Motor neuron (in vitro differentiated cells): ENCODE results near the gene CDH12. TPM values are rescaled to one million over a fixed set of nuclear protein-coding genes. Genes with fewer than 3 reads are reported as not detected.
"Not testable (repeated sequence)": the region's sequence is repeated elsewhere in the genome, so short reads cannot be mapped to it uniquely, and the experiment has no call there.

Experiments
- ATAC-seq, 8 experiments: fragments of 200-7000 bp; cut with Tn5 transposase; replicated peaks in 6 of 8; 2 replicates each; pipeline ENCODE4 v1.8.0; 2021; ENCODE audit warnings: mild to moderate bottlenecking in 8 of 8, moderate library complexity in 8 of 8
- H3K27ac ChIP-seq, 2 donors: fragments of 250-450 bp; sonication (Bioruptor Pico); 2 replicates each; pipeline ENCODE4 v1.9.0; 2021; ENCODE audit warnings: antibody characterized with exemption in 2 of 2, mild to moderate bottlenecking in 2 of 2, moderate library complexity in 1 of 2
- H3K4me1 ChIP-seq, 2 donors: fragments of 250-450 bp; sonication (Bioruptor Pico); replicated peaks in 1 of 2; 2 replicates each; pipeline ENCODE4 v1.6.1; 2021; ENCODE audit warnings: antibody characterized with exemption in 2 of 2, mild to moderate bottlenecking in 2 of 2, moderate library complexity in 1 of 2
- H3K4me3 ChIP-seq, 5 donors: fragments of 250-450 bp; sonication (Bioruptor Pico); 2 replicates each; pipeline ENCODE4 v1.9.0; 2021; ENCODE audit warnings: antibody characterized with exemption in 5 of 5, mild to moderate bottlenecking in 5 of 5, moderate library complexity in 4 of 5
- WGBS, 10 experiments: fragments of 450-650 bp; shearing (Covaris generic); methylation state at CpG; one replicate each; pipeline ENCODE4 v1.0.0; 2022; 5-methylcytosine and 5-hydroxymethylcytosine counted together
- in situ Hi-C, 9 experiments: fragments of 400-800 bp; cut with MboI; loops; one replicate each; pipeline ENCODE4 v1.15.0; 2021; ENCODE audit warnings: low sequenced_read_pairs in 9 of 9, low pct_unique_long_range_greater_than_20kb in 2 of 9; ENCODE audit not compliant: unreplicated experiment in 9 of 9
- total RNA-seq, 8 experiments: library from RNA; unstranded; fragments of 300-600 nt; gene quantifications; 2 replicates each; pipeline versions ENCODE4 v1.2.3 to v1.2.4, GENCODE V29; 2022

The CDH12 gene
- total RNA-seq, 8 experiments from 2014 or later: 1.6 to 30.5 (median 23.7) TPM; not detected in 3

DNA sequence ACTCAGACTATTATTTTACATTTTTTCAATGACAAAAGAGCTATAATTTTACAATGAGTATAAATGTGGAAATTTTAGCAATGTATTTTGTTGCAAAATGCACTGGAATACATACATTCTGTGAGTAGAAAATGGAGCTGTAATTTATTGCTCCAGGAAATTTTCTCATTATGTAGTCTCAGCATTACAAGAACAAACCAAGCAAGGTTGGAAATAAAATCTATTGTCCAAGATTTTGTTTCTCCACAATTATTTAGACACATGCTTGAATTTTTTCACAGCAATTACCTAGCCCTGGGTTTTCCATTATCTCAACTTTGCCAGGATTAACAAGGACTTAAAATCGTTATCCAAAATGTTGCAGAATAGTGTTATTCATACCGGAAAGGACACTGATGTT, 820.1 kb downstream of the CDH12 start:
- Histone ChIP-seq H3K4me3 (no peak overlapping the region), H3K4me1 (peaks cover 0 to 16% of the 10 kb centered on the region in 2 donors), H3K27ac (no peak overlapping the region)
- ATAC-seq: peak in 2 of 8 experiments; percentile 33 to 47
- in situ Hi-C loops: no loop called here
- WGBS, 10 experiments: 0 to 83% (median 67%) methylated on average over 1 to 2 of the region's 2 CpGs

DNA sequence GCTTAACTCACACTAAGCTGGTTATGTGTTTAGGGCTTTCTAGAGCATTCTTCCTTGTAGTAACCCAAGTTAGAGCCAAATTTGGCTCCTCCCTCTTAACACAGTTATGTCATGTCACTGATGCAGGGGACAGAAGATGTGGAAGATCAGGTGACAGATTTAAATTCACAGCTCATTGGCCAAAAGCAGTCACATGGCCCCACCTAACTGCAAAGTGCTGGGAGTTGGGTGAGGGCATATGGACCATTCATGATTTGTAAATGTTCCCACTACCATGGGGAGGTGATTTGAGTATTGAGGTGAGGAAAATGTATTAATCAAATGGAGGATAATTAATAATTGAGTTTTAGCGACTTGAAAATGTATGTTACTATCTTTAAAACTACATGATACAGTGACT, 829.4 kb downstream of the CDH12 start:
- WGBS, 10 experiments: 0 to 100% (median 57%) methylated on average over 1 of the region's 1 CpG; no CpG with 5 or more reads in 2 of the 10 experiments
- Histone ChIP-seq H3K4me3 (no peak overlapping the region), H3K4me1 (no peaks in the 10 kb centered on the region), H3K27ac (no peak overlapping the region)
- no peak for ATAC-seq
- in situ Hi-C loops: no loop called here

DNA sequence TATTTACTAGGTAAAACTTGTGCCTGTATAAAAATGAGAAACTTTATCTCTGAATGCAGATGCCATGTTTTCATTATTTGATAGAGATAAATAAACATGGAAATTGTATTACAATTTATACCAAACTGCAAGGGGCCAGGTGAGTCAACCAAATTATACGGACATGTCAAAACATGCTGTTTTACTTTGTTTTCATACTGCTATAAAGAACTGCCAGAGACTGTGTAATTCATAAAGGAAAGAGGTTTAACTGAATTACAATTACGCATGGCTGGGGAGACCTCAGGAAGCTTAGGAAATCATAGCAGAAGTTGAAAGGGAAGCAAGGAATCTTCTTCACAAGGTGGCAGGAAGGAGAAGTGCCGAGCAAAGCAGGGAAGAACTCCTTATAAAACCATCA, 840.3 kb downstream of the CDH12 start:
- WGBS, 10 experiments: 67 to 80% (median 80%) methylated on average over 1 to 2 of the region's 3 CpGs; no CpG with 5 or more reads in 7 of the 10 experiments
- ATAC-seq: not testable (repeated sequence)

DNA sequence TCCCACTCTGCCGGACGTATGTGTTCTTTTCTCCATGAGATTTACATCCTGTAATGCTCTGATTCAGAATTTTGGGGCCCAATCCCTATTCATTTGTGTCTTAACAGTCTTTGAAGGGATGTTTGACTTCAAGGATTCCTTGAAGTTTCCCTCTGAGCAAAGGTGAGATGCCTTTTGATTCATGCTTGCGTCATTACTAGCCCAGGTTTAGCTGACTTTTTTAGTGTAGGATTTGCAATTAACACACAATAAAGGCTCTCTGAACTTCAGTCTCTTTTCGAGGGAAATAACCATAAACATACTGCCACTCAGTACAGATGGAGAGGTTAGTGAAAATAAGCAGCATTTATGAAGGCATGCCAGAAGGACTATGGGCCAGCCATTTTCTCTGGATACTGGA, 842.3 kb downstream of the CDH12 start:
- ATAC-seq, in situ Hi-C loops, H3K27ac ChIP-seq, H3K4me3 ChIP-seq, H3K4me1 ChIP-seq: not testable (repeated sequence)
- WGBS, 10 experiments: 33 to 100% (median 72%) methylated on average over 2 of the region's 4 CpGs; no CpG with 5 or more reads in 7 of the 10 experiments

More for the DNA sequence above, 840.3 kb downstream of the CDH12 start:
- in situ Hi-C loops, H3K4me1 ChIP-seq, H3K4me3 ChIP-seq, H3K27ac ChIP-seq: not testable (repeated sequence)

DNA sequence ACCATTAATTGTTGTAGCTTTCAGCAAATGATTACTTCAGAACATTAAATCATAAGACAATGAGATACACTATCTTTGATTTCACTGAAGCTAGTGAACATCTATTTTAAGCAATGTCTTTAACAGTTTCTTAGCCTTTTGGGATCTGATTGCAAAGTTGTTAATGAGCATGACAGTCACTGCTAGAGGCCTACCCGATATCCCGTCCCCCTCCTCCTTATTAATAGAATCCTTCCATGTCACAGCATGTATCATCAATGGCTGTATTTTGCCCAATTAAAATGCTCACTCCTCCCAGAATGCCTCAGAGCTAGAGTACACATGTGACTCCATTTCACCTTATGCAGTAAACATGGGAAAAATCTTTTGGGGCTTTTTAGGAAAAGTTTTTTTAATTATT, 852.0 kb downstream of the CDH12 start:
- peak in 2 of 8 experiments; percentile 49 to 65 for ATAC-seq
- in situ Hi-C loops, H3K4me3 ChIP-seq, H3K27ac ChIP-seq, H3K4me1 ChIP-seq: not testable (repeated sequence)
- WGBS, 10 experiments: 17 to 100% (median 73%) methylated on average over 1 to 2 of the region's 2 CpGs; no CpG with 5 or more reads in 5 of the 10 experiments

DNA sequence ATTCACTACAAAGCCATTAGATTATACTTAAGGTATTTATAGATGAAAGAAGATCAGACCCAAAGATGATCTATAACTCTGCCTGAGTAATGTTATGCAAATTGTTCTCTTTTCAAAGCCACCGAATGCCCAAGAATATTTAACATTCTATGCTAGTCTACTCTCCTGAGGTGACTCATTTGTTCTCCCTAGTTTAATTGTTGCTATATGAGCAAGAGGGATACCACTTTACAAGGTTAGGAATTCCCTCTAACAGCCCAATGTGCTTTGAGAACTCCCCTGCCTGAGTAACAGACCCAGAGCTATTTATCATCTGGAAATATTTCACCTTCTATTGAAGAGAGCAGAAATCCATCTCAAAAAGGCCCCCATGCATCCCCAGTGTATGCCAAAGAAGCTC, 867.3 kb downstream of the CDH12 start:
- H3K27ac ChIP-seq, in situ Hi-C loops, H3K4me1 ChIP-seq, H3K4me3 ChIP-seq: not testable (repeated sequence)
- peak in 4 of 8 experiments; percentile 18 to 88 (median 60) for ATAC-seq
- WGBS, 10 experiments: 0% methylated on average over 1 of the region's 1 CpG; no CpG with 5 or more reads in 7 of the 10 experiments

DNA sequence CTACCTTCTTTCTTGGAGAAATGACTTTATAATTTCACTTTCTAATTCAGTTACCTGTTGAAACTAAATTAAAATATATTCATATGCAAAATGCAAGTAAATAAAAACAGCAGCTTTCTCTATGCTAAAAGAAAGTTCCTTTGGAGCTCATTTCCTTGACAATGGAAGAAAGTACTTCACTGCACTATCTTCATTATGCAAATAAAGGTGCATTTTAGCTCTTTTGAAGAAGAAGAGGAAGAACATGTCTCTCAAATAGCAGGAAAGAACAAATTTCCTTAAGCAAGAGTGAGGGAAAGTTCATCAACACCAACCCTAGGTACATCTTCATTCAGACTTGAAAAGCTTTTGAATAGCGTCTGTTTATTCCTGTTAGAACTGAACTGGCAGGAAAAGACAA, 901.6 kb downstream of the CDH12 start:
- WGBS, 10 experiments: 0% methylated on average over 1 of the region's 1 CpG; no CpG with 5 or more reads in 9 of the 10 experiments
- in situ Hi-C loops, H3K27ac ChIP-seq, ATAC-seq, H3K4me3 ChIP-seq, H3K4me1 ChIP-seq: not testable (repeated sequence)

DNA sequence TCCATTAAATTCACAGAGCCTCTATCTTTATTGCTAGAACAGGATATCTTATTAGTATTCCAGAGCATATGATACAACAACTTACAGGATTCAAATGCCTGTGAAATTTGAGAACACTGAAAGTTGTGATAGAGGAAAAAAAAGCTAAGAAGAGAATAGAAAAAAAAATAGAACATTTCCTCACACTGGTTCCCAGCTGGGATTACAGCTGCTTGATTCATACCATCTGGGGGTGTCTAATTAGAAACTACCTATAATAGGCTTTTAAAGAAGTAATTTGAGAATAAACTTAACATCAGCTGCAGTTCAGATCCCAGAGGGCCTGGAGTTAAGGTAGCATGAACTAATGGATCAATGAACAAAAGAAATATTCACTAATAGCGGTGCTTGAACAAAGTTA, 922.0 kb downstream of the CDH12 start:
- H3K27ac ChIP-seq: no peak overlapping the region
- H3K4me3 ChIP-seq: no peak overlapping the region
- 0 to 100% (median 70%) methylated on average over 1 of the region's 1 CpG for WGBS, 10 experiments
- ATAC-seq: no peak
- peaks cover 0 to 13% of the 10 kb centered on the region in 2 donors for H3K4me1 ChIP-seq
- in situ Hi-C loops: no loop called here

DNA sequence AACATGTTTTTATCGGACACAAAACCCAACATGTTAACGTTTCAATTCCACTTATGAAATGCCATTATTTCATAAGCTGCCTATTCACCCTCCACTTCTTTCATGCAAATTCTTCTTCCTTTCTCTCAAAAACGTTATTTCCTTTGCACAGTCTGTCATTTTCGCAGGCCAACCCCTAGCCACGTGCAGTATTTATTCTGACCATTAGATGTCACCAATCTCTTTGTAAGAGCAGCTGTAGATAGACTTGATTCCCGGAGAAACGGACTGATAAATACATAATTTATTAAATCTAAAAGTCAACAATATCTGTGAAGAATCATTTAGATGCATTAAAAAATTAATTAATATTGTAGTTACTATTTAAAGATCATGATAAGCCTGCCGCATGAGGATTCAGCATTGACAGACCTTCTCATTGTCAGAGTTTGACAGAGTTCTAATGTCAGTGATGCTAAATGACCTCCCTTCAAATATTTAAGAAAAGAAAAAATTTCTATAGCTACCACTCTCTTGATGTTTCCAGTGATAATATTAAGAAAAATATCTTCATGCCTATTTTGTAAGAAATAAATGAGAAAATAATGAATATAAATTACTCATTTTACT, 933.6 kb downstream of the CDH12 start:
- WGBS, 10 experiments: 5 to 31% (median 15%) methylated on average over 3 to 8 of the region's 8 CpGs
- ATAC-seq: peak; percentile 45 to 74 (median 62)
- in situ Hi-C loops: no loop called here
- H3K4me1 ChIP-seq: peaks cover 0 to 2% of the 10 kb centered on the region in 2 donors
- no peak overlapping the region for H3K27ac ChIP-seq
- no peak overlapping the region for H3K4me3 ChIP-seq

DNA sequence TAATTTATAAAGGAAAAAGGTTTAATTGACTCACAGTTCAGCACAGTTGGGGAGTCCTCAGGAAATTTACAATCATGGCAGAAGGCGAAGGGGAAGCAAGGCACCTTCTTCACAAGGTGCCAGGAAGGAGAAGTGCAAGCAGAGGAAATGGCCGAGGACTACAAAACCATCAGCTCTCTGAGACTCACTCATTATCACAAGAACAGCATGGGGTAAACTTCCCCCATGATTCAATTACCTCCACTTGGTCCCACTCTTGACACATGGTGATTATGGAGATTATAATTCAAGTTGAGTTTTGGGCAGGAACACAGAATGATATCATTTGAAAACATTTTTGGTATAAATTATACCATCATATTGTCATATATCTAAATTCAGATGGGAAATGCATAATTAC, 934.7 kb downstream of the CDH12 start:
- no peak overlapping the region for H3K4me3 ChIP-seq
- ATAC-seq: no peak
- 0 to 100% (median 40%) methylated on average over 1 to 2 of the region's 2 CpGs; no CpG with 5 or more reads in 4 of the 10 experiments for WGBS, 10 experiments
- peaks cover 0 to 2% of the 10 kb centered on the region in 2 donors for H3K4me1 ChIP-seq
- in situ Hi-C loops: no loop called here
- H3K27ac ChIP-seq: no peak overlapping the region

DNA sequence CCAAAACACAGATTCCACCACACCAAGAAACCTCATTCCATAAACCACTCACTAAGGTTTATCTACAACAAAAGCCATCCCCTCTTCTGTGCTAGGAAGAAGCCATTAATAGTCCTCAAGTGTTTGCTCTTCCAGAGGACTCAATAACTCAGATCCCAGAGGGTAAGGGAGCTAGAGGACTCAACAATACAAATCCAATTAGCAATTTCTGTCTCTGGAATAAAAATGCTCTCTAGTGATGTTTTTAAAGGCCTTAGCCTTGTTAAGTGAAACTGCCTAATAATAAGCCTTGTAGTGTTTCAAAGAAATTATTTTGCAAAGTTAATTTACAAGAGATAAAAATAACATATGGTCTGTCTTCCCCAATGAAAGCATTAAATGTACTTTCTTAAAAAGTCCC, 942.4 kb downstream of the CDH12 start:
- no peak overlapping the region for H3K4me3 ChIP-seq
- no peaks in the 10 kb centered on the region for H3K4me1 ChIP-seq
- no peak for ATAC-seq
- in situ Hi-C loops: no loop called here
- no peak overlapping the region for H3K27ac ChIP-seq

DNA sequence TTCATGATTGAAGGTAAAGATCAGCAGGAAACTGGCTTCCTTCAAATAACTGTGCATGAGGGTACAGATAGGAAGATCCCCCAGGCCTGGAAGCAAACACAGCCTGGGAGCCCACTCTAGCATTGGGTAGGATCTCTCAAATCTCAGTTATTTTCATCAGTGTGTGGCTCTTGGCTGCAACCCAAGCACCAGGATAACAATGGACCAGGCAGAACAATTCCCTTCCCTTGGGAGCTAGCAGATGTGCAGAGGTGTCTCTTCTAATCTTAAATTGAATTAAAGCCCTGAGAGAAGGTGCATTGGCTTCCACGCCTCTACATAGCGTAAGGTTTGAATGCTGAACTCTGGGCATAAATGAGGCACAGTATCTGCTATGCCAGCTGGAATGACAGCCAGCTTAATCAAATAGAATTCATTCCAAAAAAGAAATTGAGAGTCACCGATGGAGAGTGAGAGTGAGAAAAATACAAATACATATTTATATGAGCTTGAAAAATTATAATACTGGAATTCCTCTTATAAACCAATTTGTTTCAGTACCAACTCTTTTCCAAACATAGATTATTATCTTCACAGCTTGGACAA, 957.3 kb downstream of the CDH12 start:
- H3K4me3 ChIP-seq: no peak overlapping the region
- H3K27ac ChIP-seq: no peak overlapping the region
- 0 to 100% (median 33%) methylated on average over 1 to 3 of the region's 3 CpGs; no CpG with 5 or more reads in 1 of the 10 experiments for WGBS, 10 experiments
- ATAC-seq: no peak
- H3K4me1 ChIP-seq: no peaks in the 10 kb centered on the region
- in situ Hi-C loops: no loop called here

DNA sequence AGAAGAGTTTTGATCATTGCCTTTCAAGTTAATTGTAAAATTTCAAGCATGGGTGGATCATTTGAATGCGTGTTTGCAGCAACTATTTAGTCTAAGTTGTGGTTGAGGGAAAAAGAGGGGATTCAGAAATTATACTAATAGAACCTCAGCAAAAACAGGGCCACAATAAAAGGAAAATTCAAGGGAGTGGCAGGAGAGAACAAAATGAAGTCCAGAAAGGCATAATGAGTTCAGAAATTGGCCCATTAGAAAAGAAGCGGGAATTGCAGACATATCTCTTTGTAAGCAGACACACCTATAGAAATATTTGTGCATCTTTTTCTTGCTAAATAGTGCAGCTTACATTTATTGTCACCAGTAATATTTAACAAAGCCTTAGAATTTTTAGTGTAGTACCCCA, 960.0 kb downstream of the CDH12 start:
- 20 to 100% (median 100%) methylated on average over 1 to 2 of the region's 2 CpGs; no CpG with 5 or more reads in 1 of the 10 experiments for WGBS, 10 experiments
- H3K4me1 ChIP-seq: peaks cover 5 to 11% of the 10 kb centered on the region in 2 donors
- no peak overlapping the region for H3K27ac ChIP-seq
- no peak for ATAC-seq
- in situ Hi-C loops: no loop called here
- no peak overlapping the region for H3K4me3 ChIP-seq

DNA sequence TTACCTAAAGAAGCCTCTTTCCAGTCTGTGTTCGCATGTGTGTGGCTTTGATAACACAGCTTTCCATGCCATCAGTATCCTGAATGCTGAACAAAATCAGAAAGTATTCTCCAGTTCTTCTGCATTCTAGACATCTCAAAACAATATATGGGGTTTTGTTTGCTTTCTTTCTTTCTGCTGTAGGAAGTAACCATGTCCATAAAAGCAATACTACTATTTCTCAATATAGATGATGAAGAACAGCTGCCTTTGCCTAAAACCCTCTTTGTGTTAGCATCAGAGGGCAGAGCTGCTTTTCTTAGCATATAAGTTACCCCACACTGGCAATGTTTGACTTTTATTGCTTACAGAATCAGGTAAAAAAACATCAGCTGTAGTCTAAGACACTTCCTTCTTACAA, 963.6 kb downstream of the CDH12 start:
- in situ Hi-C loops: no loop called here
- H3K27ac ChIP-seq: no peak overlapping the region
- H3K4me1 ChIP-seq: peaks cover 5 to 11% of the 10 kb centered on the region in 2 donors
- H3K4me3 ChIP-seq: no peak overlapping the region
- ATAC-seq: no peak
- WGBS, 10 experiments: 17 to 100% (median 69%) methylated on average over 1 of the region's 1 CpG; no CpG with 5 or more reads in 4 of the 10 experiments
